ENCODE data around the gene GPHN. TPM values are rescaled to one million over a fixed set of nuclear protein-coding genes. Genes with fewer than 3 reads are reported as not detected.
"Not testable (repeated sequence)": the region's sequence is repeated elsewhere in the genome, so short reads cannot be mapped to it uniquely, and the experiment has no call there.

GPHN gene
- total RNA-seq, 4 donors from 2014 or later, result 9.1 to 21.1 (median 15.9) TPM

DNA sequence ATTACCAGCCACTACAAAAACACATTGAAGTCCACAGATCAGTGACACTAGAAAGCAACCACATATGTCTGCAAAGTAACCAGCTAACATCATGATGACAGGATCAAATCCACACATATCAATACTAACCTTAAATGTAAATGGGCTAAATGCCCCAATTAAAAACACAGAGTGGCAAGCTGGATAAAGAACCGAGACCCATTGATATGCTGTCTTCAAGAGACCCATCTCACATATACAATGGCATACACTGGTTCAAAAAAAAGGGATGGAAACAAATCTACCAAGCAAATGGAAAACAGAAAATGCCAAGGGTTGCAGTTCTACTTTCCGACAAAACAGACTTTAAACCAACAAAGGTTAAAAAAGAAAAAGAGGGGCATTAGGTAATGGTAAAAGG is 307.7 kb downstream of the GPHN start:
- no peak overlapping the region for H3K4me3 ChIP-seq
- peaks cover 0 to 22% (median 14%) of the 10 kb centered on the region in 4 donors for H3K9me3 ChIP-seq
- TF ChIP-seq POLR2A (IDR thresholded peaks at IDR 0.05; ENCODE audit: low read depth) (no peak), EP300 (IDR thresholded peaks at IDR 0.05) (no peak), POLR2AphosphoS5 (IDR thresholded peaks at IDR 0.05) (no peak)
- TF ChIP-seq, protein P1, sequence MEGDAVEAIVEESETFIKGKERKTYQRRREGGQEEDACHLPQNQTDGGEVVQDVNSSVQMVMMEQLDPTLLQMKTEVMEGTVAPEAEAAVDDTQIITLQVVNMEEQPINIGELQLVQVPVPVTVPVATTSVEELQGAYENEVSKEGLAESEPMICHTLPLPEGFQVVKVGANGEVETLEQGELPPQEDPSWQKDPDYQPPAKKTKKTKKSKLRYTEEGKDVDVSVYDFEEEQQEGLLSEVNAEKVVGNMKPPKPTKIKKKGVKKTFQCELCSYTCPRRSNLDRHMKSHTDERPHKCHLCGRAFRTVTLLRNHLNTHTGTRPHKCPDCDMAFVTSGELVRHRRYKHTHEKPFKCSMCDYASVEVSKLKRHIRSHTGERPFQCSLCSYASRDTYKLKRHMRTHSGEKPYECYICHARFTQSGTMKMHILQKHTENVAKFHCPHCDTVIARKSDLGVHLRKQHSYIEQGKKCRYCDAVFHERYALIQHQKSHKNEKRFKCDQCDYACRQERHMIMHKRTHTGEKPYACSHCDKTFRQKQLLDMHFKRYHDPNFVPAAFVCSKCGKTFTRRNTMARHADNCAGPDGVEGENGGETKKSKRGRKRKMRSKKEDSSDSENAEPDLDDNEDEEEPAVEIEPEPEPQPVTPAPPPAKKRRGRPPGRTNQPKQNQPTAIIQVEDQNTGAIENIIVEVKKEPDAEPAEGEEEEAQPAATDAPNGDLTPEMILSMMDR (IDR thresholded peaks at IDR 0.05), result no peak
- no peak for DNase-seq (ENCODE audit: extremely low spot score)
- no peak overlapping the region for H3K27ac ChIP-seq (replicated peaks in 1 of 4)
- intact Hi-C loops (cut with DNase I), result no loop called here
- no peaks in the 10 kb centered on the region for H3K27me3 ChIP-seq
- peaks cover 0 to 25% (median 14%) of the 10 kb centered on the region in 4 donors for H3K36me3 ChIP-seq
- H3K4me1 ChIP-seq, result no peaks in the 10 kb centered on the region
- WGBS, result 97% methylated on average over 2 of the region's 2 CpGs

DNA sequence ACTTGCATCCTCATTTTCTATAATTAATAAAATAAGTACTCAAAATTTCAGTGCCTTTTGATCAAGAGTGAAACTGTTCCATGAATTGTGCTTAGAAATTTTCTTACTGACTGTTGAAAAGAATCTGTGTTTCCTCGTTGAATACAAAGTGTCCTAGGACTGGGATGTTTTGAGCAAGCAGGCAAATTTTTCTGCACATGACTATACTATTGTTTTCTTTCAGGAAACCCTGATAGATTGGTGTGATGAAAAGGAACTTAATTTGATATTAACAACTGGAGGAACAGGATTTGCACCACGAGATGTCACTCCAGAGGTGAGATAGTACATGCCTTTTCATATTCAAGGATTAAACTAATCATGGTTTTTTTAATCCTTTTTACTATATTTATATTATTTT is 316.3 kb downstream of the GPHN start:
- no peaks in the 10 kb centered on the region for H3K27me3 ChIP-seq
- WGBS, result 66% methylated on average over 2 of the region's 2 CpGs
- H3K4me3 ChIP-seq, result no peak overlapping the region
- H3K4me1 ChIP-seq, result no peaks in the 10 kb centered on the region
- intact Hi-C loops (cut with DNase I), result no loop called here
- H3K9me3 ChIP-seq, result no peaks in the 10 kb centered on the region
- no peak for TF ChIP-seq POLR2AphosphoS5 (IDR thresholded peaks at IDR 0.05)
- TF ChIP-seq EP300 (IDR thresholded peaks at IDR 0.05), result no peak
- TF ChIP-seq, protein P1 (IDR thresholded peaks at IDR 0.05), result no peak
- TF ChIP-seq POLR2A (IDR thresholded peaks at IDR 0.05; ENCODE audit: low read depth), result no peak
- no peaks in the 10 kb centered on the region for H3K36me3 ChIP-seq
- no peak for DNase-seq (ENCODE audit: extremely low spot score)
- H3K27ac ChIP-seq (replicated peaks in 1 of 4), result no peak overlapping the region

DNA sequence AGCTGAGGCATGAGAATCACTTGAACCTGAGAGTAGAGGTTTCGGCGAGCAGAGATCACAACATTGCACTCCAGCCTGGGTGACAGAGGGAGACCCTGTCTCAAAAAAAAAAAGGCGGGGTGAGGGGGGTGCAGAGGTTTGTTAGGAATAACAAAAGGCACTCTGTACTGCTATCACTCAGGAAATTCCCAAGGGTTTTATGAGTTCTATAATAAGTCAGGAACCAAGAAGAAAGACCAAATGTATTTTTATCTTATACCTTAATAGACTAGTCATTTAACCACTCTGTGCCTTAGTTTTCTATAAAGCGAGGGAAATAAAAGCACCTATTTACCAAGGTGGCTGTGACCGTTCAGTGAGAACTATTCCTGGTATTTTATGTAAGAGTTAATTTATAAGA is 319.2 kb downstream of the GPHN start:
- no peak for DNase-seq (ENCODE audit: extremely low spot score)
- Histone ChIP-seq H3K27ac (replicated peaks in 1 of 4) (no peak overlapping the region), H3K9me3 (no peaks in the 10 kb centered on the region), H3K4me3 (no peak overlapping the region), H3K27me3 (no peaks in the 10 kb centered on the region), H3K4me1 (no peaks in the 10 kb centered on the region), H3K36me3 (no peaks in the 10 kb centered on the region)
- intact Hi-C loops (cut with DNase I), result no loop called here
- TF ChIP-seq POLR2A (IDR thresholded peaks at IDR 0.05; ENCODE audit: low read depth) (no peak), POLR2AphosphoS5 (IDR thresholded peaks at IDR 0.05) (no peak), EP300 (IDR thresholded peaks at IDR 0.05) (no peak)
- TF ChIP-seq, protein P1 (IDR thresholded peaks at IDR 0.05), result no peak
- 99% methylated on average over 5 of the region's 5 CpGs for WGBS

DNA sequence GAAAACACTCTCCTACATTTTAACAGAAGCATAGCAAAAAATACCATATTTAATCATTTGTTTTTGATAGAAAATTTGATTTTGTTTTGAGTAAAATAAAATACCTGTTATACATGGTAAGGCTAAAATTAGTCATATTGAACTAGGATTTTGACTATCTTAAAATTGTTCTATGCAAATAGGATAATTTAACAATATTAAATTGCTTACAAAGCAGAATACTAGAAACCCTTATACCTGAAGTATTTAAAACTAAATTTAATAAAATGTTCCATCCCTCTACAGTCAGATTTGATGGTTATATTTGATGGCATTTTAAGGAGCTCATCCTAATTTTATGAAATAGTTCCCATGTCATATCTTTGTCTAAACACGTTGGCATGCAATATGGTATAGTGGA is 323.2 kb downstream of the GPHN start:
- Histone ChIP-seq H3K27ac (replicated peaks in 1 of 4) (no peak overlapping the region), H3K9me3 (no peaks in the 10 kb centered on the region), H3K4me3 (no peak overlapping the region), H3K4me1 (no peaks in the 10 kb centered on the region), H3K36me3 (no peaks in the 10 kb centered on the region), H3K27me3 (no peaks in the 10 kb centered on the region)
- TF ChIP-seq, protein P1 (IDR thresholded peaks at IDR 0.05), result no peak
- TF ChIP-seq POLR2AphosphoS5 (IDR thresholded peaks at IDR 0.05) (no peak), EP300 (IDR thresholded peaks at IDR 0.05) (no peak), POLR2A (IDR thresholded peaks at IDR 0.05; ENCODE audit: low read depth) (no peak)
- intact Hi-C loops (cut with DNase I), result no loop called here
- 100% methylated on average over 1 of the region's 1 CpG for WGBS
- DNase-seq (ENCODE audit: extremely low spot score), result no peak

DNA sequence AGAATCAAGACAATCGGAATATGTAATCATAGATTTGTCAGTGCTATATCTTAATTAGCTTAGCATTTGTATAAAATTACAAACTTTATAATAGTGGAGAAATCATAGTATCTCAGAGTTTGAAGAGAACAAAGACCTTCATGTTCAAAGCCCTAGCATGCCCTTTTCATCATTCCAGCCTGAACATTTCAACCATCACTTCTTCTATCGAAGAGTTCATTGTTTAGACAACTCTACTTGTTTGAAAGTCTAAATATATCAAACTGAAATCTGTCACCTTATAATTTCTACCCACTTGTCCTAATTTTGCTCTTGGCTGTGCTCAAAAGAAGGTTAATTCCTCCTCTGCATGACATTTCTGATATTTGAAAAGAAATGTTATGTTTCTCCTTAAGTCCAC is 325.9 kb downstream of the GPHN start:
- no peaks in the 10 kb centered on the region for H3K36me3 ChIP-seq
- H3K9me3 ChIP-seq, result no peaks in the 10 kb centered on the region
- 34% methylated on average over 2 of the region's 2 CpGs for WGBS
- no peak overlapping the region for H3K27ac ChIP-seq (replicated peaks in 1 of 4)
- no peaks in the 10 kb centered on the region for H3K4me1 ChIP-seq
- no peaks in the 10 kb centered on the region for H3K27me3 ChIP-seq
- intact Hi-C loops (cut with DNase I), result no loop called here
- TF ChIP-seq POLR2AphosphoS5 (IDR thresholded peaks at IDR 0.05), result no peak
- TF ChIP-seq POLR2A (IDR thresholded peaks at IDR 0.05; ENCODE audit: low read depth), result no peak
- no peak for TF ChIP-seq EP300 (IDR thresholded peaks at IDR 0.05)
- TF ChIP-seq, protein P1 (IDR thresholded peaks at IDR 0.05), result no peak
- no peak overlapping the region for H3K4me3 ChIP-seq
- DNase-seq (ENCODE audit: extremely low spot score), result no peak

DNA sequence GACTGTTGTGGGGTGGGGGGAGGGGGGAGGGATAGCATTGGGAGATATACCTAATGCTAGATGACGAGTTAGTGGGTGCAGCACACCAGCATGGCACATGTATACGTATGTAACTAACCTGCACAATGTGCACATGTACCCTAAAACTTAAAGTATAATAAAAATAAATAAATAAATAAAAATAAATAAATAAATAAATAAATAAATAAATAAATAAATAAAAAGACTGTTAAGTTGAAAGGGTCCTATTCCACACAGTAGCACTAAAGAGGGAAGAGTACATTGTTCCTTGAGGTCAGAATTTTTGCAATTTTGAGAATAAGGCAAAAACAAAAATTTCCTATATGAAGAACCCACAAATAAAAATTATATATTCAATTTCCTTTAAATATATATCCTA is 329.5 kb downstream of the GPHN start:
- intact Hi-C loops (cut with DNase I); H3K4me3 ChIP-seq; H3K4me1 ChIP-seq; H3K36me3 ChIP-seq; H3K27ac ChIP-seq (replicated peaks in 1 of 4); DNase-seq (ENCODE audit: extremely low spot score); H3K9me3 ChIP-seq; H3K27me3 ChIP-seq: not testable (repeated sequence)
- WGBS, result 97% methylated on average over 2 of the region's 2 CpGs

Data from esophagus muscularis mucosa (tissue), 4 donors.